ENCODE measurements around the gene S100A2.

S100A2 gene

GRCh38 chr1:153565529-153566374 is at the start of gene S100A2:
TSS of gene S100A2 (minus strand) at chr1:153565844. CDS start at chr1:153563877, 1,967 bp downstream.
- peak; percentile 4 to 54 for DNase-seq

GRCh38 chr1:153615406-153615805 is 49.8 kb upstream of the S100A2 start:
- DNase-seq, result no peak

DNA sequence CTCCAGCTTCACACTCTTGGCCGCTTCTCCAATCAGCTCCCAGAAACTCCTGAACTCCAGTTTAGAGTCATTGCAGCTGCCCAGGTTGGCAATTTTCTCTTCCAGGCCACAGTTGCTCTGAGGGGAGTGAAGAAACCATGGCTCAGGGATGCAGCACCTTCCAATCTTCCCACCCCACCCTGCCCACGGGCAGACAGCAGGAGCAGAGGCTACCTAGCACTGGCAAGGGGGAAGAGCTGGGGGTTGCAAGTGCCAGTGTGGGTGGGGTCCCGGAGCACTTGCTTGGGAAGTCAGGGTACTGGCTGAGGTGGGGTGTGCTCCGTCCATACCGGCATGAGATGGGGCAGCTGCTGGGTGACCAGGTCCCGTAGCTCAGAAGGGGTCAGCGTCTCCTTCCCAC is 49.3 kb upstream of the S100A2 start:
- DNase-seq, result no peak

GRCh38 chr1:153614189-153614900 is 48.7 kb upstream of the S100A2 start:
- no peak for DNase-seq

DNA sequence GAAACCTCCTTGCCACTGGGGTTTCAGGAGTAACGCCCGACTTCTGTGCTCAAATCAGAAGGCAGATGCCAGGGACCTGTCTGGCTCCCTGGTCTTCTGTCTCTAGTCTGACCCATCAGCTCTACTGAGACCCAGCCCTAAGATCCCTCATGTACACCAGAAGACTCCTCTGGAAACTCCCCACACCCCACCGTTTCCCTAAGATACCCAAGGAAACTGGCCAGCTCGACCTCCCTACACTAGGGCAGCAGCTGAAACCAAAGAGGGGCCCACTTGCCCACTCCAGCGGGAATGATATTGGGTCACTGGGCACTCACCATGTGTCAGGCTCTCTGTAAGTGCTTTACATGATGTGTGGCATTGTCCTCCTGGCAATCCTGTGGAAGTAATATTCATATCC is 47.8 kb upstream of the S100A2 start:
- no peak for DNase-seq

DNA sequence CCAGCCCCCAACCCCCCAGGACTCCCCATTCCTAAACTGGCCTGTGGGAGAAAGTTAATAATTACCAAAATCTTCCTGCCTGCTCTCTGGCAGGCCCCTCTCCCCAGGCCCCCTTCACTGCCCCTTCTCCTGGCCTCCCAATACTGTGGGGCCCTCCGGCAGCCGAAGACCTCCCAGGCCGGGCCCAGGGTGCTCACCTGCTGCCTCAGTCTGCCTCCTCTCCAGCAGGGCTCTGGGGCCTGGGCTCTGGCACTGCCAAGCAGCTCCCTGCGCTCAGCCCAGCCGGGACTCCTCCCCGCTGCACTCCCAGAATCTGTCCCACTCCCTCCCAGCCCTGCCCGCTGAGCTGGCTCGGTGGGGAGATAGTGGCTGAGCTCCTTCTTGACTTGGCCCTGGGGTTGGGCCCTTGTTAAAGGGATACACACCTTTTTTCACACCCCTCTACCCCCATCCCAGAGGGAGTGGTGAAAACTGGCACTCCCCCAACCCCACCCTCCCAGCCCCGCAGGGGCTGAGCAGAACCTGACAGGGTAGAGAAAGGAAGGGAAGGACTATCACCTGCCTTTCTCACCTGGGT is 47.2 kb upstream of the S100A2 start, which contains the start of gene S100A16:
S100A16 (minus strand) TSS at position 383 of the 577 bp plus-strand sequence. CDS start 4,986 bp downstream, outside the sequence.
- no peak for DNase-seq

- DNase-seq, result no peak
These were observed 46.6 kb upstream of the S100A2 start for GRCh38 chr1:153612111-153612754.

GRCh38 chr1:153611356-153611755 is 45.7 kb upstream of the S100A2 start:
- no peak for DNase-seq

- no peak for DNase-seq
These were observed 45.2 kb upstream of the S100A2 start for GRCh38 chr1:153610811-153611301.

GRCh38 chr1:153610334-153610733 is 44.7 kb upstream of the S100A2 start:
- no peak for DNase-seq

DNA sequence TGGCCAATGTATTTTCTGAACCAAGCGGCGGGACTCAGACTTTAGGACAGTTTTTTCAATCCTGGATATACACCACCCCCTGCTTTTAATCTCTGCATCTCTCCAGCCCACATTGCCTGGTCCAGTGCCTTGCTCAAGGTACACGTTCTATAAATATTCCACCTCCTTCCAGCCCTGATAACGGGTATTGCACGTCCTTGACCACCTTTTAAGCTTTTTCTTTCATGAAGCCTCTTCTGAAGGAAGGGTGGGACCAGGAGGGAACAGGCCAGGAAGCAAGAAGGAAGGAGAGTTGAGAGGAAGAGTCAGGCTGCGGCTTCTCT is 43.9 kb upstream of the S100A2 start:
- DNase-seq, result no peak

DNA sequence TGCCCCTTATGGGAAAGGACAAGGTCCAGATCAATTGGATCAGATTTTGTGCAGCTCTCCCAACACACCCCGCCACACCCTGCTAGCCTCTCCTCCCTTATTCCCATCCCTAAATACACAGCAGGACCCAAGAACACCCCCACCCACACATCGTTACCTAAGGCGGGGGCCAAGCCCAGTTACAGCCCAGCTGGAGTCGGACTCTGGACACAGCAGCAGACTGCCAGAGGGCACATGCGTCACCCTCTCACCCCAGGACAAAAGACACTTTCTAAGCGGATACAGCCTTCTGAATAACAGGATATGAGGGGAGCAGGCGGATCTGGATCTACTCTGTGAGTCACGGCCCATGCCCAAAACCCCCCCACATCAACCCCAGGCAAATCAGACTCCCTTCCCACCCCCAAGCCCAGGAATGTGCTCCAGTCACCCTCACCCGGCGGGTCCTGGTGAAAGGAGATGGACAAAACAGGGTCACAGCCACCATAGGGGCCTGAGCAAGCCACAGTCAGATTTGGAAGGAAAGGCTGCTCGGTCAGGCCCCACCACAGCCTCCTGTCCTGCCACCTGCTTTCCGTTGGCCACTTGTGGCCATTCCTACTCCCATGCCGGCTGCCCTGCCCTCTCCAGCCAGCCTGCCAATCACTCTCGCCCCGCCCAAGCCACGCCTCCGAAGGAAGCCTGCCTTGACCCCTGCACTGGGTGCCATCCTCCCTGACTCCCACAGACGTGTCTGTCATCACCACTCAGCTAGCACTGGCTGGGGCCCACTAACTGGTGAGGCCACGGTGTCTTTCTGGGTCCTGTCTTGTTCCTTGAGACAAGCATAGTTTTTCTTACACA is 43.3 kb upstream of the S100A2 start:
- DNase-seq, result no peak

- DNase-seq, result no peak
These were observed 42.5 kb upstream of the S100A2 start for GRCh38 chr1:153608089-153608682.

- DNase-seq, result no peak
These were observed 41.7 kb upstream of the S100A2 start for GRCh38 chr1:153607381-153607780.

GRCh38 chr1:153606194-153606593 is 40.5 kb upstream of the S100A2 start:
- no peak for DNase-seq

- DNase-seq, result no peak
These were observed 37.1 kb upstream of the S100A2 start for GRCh38 chr1:153602749-153603148.

GRCh38 chr1:153599847-153600246 is 34.2 kb upstream of the S100A2 start:
- no peak for DNase-seq

- peak; percentile 73 to 87 for DNase-seq
These were observed 32.9 kb upstream of the S100A2 start for GRCh38 chr1:153598309-153599172.

DNA sequence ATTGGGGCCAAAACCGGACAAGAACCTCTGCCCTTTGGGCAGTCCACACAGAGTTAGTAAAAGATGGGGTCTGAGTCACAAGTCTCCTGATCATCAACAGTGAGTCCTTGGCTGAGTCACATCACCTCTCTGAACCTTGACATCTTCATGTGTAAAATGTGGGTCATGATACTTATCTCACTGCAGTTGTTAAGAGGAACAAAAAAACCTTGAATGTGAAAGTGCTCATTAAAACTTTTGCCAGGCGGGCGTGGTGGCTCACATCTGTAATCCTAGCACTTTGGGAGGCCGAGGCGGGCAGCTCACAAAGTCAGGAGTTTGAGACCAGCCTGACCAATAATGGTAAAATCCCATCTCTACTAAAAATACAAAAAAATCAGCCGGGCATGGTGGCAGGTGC is 31.6 kb upstream of the S100A2 start:
- no peak for DNase-seq

DNA sequence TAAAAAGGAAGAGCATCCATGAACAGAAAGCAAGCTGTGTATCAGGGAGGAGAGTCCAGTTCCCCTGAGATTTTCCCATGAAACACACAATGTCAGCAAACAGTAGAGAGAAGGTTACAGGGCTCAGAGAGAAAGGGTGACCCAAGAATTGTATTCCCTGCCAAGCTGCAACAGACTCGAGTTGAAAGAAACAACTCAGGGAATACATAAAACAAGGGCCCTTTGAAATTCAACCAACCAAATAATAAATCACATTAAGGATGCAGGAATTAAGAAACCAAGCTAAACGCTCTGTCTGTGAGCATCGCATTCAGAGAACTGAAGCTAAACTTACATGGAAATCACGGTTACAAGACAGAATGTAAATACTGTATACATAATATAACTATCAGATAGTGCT is 27.1 kb upstream of the S100A2 start:
- DNase-seq, result no peak

- no peak for DNase-seq
These were observed 22.8 kb upstream of the S100A2 start for GRCh38 chr1:153588482-153588881.

All from NCI-H524 (cell line).